T-helper 2 cell treated with Interferon-gamma antibody and Interleukin-4, amounts not matched to agents 100 ng/mL and 5 ng/mL, for 36 hours (primary cell): ENCODE results near the gene FGFRL1. TPM values are rescaled to one million over a fixed set of nuclear protein-coding genes. Genes with fewer than 3 reads are reported as not detected.

Source experiments
- intact Hi-C: fragments of 100-400 bp; cut with micrococcal nuclease; formaldehyde crosslinking; loops from one replicate; pipeline ENCODE4 v1.15.1; 2023
- total RNA-seq: library from RNA; stranded (reverse); gene quantifications from 2 replicates; pipeline ENCODE4 v1.2.3, GENCODE V29; 2022

The FGFRL1 gene
- total RNA-seq, 1 donor from 2014 or later = 16.1 TPM

DNA sequence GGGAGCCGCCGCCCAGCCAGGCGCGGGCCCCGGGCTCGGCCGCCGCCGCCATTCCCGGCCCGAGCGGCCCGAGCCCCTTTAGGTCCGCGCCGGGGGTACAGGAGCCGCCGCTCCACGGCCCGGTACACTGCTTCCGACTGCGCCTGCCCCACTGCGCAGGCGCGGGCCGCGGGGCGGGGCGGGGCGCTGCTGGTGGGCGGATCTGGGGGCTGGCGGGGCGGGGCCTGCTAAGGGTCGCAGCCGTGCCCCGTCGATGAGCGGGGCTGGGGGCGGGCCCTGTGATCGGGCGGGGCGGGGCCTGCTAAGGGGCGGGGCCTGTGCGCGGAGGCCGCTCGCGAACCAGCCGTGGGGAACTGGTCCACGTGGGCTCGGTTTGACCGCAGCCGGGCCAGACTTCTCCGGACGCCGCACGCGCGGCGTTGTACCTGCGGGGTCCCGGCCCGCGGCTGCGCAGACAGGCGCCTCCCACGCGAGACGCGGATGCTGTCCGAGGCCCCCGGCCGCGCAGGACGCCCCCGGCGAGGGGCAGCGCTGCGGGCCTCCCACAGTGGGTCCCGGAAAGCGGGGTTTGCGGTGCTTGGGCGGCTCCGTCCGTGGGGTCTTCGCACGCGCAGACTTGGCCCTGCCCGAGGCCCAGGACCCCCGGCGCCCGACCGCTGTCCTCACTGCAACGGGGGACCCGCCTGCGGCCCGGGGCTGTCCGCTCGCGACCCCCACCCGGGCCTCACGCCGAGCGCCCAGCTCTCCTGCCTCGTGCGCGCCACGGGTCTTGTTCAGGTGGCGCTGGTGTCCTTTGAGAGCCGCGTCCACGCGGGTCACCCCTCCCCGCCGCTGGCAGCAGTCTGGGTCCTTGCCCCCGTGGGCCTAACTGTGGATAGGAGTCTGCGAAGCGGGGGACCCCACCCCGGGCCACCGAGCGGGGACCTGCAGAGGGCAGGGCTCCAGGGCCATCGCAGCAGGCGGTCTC is 37.7 kb upstream of the FGFRL1 start, which contains the start of gene DGKQ:
TSS of gene DGKQ (minus strand) at position 139 of the 967 bp plus-strand sequence. CDS start at position 52, 87 bp downstream.
- intact Hi-C loops = loop anchor here (1.0 to 10.0 kb wide), 5 partner anchors 14 to 191 kb away; partner anchors contain the start of genes FGFRL1, GAK, IDUA and TMEM175

DNA sequence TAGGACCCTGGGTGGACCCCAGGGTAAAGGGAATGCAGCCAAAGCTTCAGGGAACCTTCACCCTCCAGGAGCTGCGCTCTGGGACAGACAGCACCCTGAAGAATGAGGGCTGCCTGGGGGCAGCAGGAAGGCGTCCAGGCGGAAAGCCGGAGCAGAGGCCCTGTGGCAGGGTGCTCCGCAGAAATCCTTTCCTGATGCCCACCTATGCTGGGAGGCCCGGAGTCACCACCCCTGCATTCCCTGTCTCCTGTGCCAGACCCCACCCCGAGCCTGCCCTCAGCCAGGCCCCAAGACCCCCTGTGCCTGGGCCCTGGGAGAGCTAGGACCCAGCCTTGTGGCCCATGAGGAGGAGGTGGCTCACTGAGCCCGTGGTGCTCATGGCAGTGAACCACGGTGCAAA is 36.8 kb upstream of the FGFRL1 start:
- intact Hi-C loops = loop anchor here (10.0 kb wide), 1 partner anchor 100 kb away; no protein-coding TSS in a partner anchor

DNA sequence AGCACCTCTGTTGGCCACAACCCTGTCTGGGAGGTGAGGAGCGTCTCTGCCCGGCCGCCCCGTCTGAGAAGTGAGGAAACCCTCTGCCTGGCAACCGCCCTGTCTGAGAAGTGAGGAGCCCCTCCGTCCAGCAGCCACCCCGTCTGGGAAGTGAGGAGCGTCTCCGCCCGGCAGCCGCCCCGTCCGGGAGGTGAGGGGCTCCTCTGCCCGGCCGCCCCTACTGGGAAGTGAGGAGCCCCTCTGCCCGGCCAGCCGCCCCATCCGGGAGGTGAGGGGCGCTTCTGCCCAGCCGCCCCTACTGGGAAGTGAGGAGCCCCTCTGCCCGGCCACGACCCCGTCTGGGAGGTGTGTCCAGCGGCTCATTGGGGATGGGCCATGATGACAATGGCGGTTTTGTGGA is 35.4 kb upstream of the FGFRL1 start:
- intact Hi-C loops = loop anchor here (10.0 kb wide), 1 partner anchor 101 kb away; no protein-coding TSS in a partner anchor

DNA sequence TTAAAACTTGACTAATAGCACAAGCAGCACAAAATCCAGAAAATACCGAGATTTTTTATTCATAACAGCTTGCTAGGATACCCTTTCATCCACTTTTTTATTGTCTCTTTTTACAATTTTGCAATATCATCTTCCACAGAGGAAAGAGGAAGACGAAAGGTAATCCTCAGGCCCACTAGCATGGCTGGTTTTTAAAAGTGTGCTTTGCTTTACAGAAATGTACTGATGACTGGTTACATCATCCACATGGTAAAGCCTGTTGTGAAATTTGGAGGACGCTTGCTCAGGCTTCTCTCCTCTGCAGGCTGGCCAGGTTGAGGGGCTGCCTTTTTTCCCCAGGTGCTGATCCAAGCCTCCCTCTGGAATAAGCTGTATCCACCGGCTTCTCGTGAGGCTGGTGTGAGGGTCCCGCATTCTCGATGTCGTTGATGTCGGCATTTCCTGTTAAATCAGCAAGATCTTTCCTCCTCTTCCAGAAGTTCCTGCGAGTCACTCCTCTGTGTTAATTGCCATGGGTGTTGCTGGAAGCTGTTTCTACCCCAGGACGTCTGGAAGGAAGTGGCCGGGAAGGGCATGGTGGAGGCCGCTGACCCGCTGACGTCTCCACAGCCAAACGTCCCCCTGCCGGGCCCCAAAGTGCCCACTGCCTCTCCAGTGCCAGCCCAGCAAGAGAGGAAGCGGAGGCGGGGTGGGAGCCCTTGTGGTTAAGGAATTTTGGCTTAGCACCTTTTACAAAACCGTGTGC is 32.3 kb upstream of the FGFRL1 start:
- intact Hi-C loops = loop anchor here (10.0 kb wide), 1 partner anchor 104 kb away; no protein-coding TSS in a partner anchor

DNA sequence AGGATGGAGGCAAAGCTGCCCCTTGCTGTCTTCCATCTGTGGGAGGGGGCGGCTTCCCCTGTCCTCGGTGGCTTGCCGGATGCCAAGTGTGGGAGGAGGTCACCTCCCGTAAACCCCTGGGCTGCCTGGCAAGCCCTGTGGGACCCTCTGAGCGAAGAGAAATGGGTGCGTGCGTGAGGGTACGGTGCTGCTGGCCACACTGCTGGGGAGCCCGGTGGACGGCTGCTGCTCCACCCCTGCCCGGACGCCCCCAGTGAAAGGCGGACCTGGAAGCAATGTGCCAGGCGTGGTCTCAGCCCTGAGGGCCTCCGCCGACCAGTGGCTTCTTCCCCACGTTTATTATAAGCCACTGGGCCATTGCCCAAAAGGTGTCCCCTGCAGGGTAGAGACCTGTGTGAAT is 29.1 kb upstream of the FGFRL1 start:
- intact Hi-C loops = no loop called here

DNA sequence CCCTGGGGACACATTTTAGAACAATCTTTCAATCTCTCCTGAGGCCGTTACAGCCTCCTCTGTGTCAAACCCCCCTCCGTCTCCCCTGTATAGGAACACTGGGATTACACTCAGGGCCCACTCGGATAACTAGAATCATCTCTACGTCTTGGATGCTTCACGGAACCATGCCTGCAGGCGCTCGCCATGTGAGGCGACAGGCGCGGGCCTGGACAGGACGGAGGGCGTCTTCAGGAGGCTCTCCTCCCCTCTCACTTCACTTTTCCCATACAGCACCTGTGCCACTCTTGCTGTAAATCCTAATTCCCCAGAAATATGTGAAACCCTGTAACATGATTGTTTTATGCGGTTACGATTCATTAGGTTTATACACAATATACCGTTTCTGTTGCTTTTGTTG is 28.6 kb upstream of the FGFRL1 start:
- intact Hi-C loops = no loop called here

DNA sequence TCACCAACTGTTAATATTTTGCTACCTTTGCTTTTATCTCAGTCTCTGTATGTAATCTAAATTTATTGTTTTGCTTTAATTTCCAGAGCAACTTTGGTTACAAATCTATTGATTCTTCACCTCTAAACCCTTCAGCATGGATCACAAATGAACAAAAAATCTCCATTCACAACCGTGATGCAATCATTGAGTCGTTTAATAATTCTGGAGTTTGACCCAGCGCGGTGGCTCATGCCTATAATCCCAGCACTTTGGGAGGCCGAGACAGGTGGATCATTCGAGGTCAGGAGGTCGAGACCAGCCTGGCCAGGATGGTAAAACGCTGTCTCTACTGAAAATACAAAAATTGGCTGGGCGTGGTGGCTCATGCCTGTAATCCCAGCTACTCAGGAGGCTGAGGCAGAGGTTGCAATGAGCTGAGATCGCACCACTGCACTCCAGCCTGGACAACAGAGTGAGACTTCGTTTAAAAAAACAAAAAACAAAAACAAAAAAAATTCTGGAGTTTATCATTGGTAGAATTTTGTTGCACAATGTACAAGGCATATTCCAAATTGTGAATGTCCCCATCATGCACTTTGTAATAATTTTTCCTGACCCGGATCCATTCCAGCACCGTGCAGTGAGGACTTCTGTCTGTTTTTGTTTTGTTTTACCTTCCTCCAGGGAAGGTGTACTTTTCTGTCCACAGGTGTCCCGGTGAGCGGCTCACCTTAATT is 26.9 kb upstream of the FGFRL1 start:
- intact Hi-C loops = loop anchor here (5.0 kb wide), 1 partner anchor 202 kb away; no protein-coding TSS in a partner anchor

DNA sequence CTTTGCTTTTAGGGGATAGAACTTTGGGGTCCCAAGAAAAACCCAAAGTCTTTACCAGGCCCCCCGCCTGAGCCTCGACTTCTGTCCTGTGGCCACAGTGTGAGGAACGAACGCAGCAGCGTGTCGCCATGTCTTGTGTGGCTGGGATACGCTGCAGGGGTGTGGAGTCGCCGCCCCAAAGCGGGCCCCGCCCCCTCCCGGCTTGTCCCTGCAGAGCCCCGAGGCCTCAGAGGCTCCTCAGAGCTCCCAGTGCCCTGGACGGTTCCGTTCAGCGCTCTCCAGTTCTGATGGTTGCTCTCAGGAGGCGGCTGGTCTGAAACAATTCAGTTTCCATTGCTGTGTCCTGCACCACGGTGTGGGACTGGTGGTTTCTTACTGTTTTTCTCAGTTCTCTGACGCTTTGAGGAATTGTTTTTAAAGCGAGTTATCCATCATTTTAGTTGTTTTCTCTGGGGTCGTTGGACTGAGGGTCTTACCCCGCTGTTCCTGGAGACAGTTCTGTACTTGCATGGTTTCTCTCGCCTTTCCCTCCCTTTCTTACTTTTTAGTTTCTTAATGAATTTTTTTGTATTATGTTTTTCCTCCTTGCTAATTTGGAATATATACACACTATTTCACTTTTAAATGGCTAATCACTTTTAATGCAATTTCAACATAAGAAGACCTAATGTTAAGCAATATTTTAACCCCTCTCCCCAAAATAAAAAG is 26.1 kb upstream of the FGFRL1 start:
- intact Hi-C loops = loop anchor here (5.0 kb wide), 1 partner anchor 203 kb away; no protein-coding TSS in a partner anchor

DNA sequence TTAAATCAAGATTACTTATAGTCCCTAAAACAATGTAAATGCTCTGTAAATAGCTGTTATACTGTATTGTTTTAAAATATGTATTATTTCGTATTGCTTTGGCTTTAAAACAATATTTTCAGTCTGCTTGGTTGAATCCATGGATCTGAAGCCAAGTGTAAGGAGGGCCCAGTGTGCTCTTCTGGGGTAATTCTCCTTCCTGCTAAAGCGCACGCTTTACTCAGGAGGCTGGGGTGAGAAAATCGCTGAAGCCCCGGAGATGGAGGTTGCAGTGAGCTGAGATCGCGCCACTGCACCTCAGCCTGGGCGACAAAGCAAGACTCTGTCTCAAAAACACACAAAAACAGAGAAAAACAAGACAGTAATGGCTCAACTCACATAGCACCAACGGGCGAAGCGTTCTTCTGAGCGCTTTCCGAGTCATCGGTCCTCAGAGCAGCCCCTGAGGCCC is 25.0 kb upstream of the FGFRL1 start:
- intact Hi-C loops = loop anchor here (2.0 to 5.0 kb wide), 2 partner anchors 24 to 204 kb away; partner anchors contain the start of gene FGFRL1

DNA sequence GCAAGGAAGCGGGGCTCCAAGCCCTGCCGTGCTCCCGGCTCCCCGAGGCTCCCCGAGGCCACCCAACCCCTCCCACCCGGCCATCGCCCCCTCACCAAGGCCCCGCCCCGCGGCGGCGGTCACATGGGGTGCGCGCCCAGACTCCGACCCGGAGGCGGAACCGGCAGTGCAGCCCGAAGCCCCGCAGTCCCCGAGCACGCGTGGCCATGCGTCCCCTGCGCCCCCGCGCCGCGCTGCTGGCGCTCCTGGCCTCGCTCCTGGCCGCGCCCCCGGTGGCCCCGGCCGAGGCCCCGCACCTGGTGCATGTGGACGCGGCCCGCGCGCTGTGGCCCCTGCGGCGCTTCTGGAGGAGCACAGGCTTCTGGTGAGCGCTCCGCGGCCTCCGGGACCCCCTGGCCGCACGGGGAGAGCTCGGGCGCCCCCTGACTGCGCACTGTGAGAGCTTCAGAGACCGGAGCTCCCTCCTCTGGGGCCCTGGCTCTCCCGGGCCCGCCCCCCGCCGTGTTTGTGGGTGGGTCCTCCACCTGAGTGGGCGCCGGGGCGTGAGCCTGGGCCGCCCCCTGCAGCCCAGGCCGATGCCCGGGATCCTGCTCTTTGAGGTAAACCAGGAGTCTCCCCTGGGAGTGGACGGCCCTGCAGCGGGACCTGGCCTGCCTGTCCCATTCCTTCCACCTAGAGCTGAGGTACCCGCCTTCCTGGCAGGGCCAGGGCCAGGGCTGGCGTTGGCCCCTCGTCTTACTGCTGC is 24.4 kb upstream of the FGFRL1 start, which contains the start of gene IDUA:
TSS of gene IDUA (plus strand) at position 166 of the 745 bp plus-strand sequence. CDS start at position 207, 41 bp downstream.
- intact Hi-C loops = loop anchor here (1.0 to 5.0 kb wide), 4 partner anchors 14 to 205 kb away; partner anchors contain the start of genes DGKQ and FGFRL1

DNA sequence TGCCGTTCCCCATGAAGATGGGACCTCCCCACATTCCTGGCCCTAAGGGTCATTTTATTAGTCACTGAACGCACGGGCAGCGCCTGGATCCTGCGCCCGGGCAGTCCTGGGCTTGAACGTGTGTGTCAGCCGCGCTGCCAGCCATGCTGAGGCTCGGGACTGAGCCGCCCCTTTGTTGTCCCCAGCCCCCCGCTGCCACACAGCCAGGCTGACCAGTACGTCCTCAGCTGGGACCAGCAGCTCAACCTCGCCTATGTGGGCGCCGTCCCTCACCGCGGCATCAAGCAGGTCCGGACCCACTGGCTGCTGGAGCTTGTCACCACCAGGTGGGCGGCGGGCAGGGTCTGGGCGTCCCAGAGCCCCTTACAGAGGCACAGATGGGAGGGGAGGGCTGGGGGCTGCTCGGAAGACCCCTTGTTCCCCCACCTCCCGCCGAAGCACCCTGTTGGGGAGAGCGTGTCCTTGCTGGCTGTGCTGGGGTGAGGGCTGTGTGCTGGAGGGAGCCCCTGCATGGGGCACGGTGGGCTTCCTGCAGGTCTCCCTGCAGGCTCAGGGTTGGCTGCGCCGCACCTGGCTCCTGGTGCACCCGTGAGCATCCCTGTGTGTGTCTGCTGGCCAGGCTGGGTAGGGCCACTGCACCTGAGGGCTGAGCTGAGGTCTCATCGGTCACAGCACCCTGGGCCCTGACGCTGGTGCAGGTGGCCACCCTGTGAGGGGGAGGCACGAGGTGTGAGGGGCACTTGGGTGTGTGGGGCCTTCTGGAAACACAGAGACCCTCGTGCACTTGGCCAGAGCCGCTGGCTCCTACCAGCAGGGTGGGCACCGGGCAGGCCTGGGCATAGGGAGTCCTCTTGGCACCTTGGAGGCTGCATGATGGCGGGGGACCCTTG is 23.6 kb upstream of the FGFRL1 start:
- intact Hi-C loops = loop anchor here (1.0 to 5.0 kb wide), 4 partner anchors 15 to 206 kb away; partner anchors contain the start of genes DGKQ and FGFRL1

DNA sequence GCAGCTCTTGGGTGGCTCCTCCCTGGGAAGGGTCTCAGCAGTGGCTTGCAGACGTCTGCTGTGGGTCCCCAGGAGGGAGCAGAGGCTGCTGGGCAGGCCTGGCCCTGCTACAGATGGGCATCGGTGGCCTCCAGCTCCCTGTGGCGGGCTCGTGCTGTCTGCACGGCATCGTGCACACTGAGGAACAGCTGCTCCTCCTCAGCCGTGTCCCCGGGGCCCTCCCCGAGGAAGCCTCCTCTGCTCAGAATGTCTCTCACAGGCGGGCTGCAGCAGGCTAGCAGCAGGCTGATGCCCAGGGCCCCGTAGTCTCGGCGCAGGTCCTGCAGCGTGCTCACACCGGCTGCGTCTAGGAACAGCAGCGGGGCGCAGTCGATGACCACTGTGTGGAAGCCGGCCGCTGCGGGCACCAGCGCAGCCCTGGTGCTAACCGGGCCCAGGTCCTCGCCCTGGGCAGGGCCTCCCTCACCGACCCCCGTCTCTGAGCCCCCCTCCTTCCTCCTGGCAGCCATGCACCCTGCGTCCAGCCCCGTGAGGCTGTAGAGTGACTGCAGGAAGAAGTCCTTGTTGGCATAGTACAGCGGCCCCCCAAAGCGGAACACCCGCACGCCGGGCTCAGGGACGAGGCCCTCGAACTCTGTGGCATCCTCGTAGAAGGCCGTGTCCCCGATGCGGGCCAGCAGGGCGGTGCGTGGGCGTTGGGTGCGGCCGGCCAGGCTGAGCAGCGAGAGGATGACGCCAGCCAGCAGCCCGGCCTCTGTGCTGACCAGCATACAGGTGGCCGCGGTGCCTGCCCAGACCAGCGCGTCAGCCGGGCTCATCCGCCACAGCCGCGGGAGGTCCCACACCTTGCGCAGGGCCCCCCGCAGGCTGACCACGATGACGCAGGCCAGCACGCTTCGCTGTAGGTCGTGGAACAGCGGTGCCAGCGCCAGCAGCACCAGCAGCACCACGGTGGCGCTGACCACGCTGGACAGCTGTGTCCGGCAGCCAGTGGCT is 22.4 kb upstream of the FGFRL1 start:
- intact Hi-C loops = loop anchor here (5.0 kb wide), 1 partner anchor 207 kb away; no protein-coding TSS in a partner anchor

DNA sequence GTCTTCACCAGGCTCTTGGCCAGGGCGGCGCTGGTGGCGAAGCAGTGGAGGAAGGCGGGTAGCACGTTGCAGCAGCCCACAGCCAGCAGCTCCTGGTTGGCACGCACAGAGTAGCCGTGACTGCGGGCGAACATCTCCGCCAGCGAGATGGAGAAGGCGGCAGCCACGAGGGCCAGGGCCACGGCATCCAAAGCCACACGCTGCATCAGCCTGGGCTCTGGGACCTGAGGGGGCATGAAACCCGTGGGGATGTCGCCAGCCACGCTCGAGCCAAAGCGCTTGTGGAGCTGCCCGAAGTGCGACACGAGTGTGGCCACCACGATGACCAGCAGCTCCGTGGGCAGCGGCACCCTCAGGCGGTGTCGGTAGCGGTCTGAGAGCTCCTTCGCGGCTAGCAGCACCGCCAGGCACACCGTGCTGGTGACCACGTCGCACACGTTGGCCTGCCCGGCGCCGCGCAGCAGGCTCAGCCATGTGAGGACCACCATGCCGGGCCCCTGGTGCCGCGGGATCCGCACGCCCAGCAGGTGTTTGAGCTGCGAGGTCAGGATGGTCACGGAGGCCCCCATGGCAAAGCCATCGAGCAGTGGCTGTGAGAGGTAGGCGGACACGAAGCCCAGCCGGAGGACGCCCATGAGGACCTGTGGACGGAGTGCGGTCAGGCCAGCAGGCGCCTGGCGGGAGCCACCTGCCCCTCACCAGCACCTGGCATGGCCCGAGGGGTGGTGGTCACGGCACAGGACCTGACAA is 21.5 kb upstream of the FGFRL1 start:
- intact Hi-C loops = loop anchor here (5.0 kb wide), 1 partner anchor 208 kb away; no protein-coding TSS in a partner anchor

DNA sequence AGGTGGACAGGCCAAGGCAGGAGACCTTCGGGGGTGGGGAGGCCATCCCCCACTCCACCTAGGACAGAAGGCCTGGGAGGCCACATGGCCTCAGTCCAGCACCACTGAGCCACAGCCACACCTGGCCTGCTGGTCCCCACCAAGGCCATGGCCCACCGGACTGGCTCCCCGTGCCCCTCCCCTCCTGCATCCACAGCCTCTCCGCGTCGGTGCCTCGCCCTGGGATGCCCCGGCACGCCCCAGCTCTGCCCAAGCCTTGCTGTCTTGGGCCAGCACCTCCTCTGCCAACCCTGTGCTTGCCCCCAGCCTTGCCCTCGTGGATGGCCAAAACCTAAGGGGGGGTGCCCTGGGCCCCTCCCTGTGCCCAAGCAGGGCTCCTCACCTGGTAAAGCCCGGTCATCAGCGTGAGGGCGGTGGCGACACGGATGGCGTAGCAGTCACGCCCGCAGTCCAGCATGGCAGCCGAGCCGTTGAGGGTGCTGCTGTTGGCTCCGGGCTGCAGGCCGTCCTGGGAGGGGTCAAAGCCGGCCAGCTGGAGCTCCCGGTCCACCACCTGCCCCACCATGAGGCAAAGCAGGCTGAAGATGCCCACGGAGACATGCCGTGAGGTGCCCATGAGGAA is 20.6 kb upstream of the FGFRL1 start:
- intact Hi-C loops = no loop called here
